ENCODE data around the gene UPK3A.

Gene UPK3A

GRCh38 chr22:45341498-45341897 lies 56.7 kb downstream of the UPK3A start:
- in situ Hi-C loops (cut with MboI; ENCODE audit: low pct_unique_long_range_greater_than_20kb, low sequenced_read_pairs), result no loop called here
- DNase-seq, result no peak

GRCh38 chr22:45343143-45343542 lies 58.4 kb downstream of the UPK3A start:
- no peak for DNase-seq
- in situ Hi-C loops (cut with MboI; ENCODE audit: low pct_unique_long_range_greater_than_20kb, low sequenced_read_pairs), result no loop called here

DNA sequence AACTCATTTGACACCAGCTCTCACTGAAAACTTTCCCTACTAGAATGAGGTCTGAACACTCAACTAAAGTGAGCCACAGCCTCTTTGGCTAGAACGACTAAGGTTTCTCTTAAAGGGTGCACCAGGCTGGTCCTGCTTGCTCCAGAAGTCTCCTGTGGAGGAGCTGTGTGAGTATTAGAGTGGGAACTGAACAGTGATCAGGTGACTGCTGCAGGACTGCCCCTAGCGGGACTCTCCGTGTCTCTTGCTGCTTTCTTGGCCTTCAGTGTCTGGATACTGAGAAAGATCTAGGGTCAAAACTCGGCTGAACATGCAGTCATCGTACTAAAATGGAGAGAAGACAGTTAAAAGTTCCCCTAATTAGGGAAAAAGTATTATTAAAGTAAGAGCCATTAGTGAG lies 59.6 kb downstream of the UPK3A start:
- in situ Hi-C loops (cut with MboI; ENCODE audit: low pct_unique_long_range_greater_than_20kb, low sequenced_read_pairs), result no loop called here
- DNase-seq, result no peak
